Measurements from ENCODE around the gene BCL6B.
"Not testable (repeated sequence)": the region's sequence is repeated elsewhere in the genome, so short reads cannot be mapped to it uniquely, and the experiment has no call there.

BCL6B gene

DNA sequence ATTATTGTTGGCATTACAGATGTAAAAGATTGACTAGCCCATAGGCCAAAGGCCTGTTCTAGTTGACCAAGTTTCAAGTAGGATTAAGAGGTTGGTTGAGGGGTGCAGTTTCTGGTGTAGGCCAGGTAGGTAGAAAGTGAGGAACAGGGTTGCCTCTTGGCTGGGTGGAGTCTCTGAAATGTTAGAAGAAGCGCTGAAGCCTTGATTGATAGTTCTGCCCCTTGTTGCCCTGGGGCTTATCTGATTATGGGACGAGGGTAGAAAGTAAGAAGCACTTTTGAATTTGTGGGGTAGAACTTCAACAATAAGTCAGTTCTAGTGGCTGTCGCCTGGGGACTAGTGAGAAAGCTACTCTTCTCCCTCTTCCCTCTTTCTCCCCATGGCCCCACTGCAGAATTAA lies 6.2 kb downstream of the BCL6B start:
- DNase-seq (ENCODE audit: low read depth) = no peak

DNA sequence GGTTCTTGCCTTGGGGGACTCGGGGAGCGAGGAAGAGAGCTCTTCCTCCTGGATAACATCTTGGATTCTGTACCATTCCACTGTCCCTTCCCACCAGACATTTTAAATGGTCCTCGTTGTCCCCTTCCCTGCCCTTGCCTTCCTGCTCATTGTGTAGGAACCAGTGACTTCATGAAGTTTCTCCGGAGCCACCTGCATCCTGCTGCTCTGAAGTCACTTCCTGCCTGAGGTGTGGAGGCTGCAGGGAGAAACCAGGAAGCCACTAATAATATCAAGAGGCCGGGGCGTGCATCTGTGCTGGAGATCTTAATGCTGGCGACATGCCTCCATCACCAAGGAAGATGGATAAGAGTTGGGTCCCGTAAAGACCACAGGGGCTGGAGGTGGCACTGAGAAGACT lies 6.8 kb downstream of the BCL6B start:
- no peak for DNase-seq (ENCODE audit: low read depth)

- DNase-seq (ENCODE audit: low read depth) = no peak
Measured at GRCh38 chr17:7034955-7035590, 12.2 kb downstream of the BCL6B start.

- peak; percentile 95 for DNase-seq (ENCODE audit: low read depth)
Measured at GRCh38 chr17:7035591-7036368, 12.9 kb downstream of the BCL6B start, which contains the start of gene SLC16A13. Gene SLC16A13, plus strand, starts transcription at chr17:7036015. Its CDS starts 368 bp downstream, at chr17:7036383.

GRCh38 chr17:7038025-7038862 lies 15.4 kb downstream of the BCL6B start:
- DNase-seq (ENCODE audit: low read depth) = no peak

DNA sequence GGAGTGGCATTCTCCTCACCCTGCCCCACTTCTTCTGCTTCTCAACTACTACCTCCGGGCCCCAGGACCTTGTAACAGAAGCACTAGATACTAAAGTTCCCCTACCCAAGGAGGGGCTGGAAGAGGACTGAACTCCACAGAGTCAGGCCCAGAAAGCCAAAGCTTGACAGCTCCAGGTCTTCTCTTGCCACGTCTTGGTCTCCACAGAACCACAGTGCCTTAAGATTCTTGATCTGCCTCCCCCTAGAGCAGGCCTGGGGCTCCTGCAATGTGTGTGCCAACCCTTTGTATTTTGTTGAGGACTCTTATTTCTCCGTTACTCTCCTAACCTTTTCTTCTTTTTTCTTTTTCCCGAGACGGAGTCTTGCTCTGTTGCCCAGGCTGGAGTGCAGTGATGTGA lies 17.0 kb downstream of the BCL6B start:
- no peak for DNase-seq (ENCODE audit: low read depth)

DNA sequence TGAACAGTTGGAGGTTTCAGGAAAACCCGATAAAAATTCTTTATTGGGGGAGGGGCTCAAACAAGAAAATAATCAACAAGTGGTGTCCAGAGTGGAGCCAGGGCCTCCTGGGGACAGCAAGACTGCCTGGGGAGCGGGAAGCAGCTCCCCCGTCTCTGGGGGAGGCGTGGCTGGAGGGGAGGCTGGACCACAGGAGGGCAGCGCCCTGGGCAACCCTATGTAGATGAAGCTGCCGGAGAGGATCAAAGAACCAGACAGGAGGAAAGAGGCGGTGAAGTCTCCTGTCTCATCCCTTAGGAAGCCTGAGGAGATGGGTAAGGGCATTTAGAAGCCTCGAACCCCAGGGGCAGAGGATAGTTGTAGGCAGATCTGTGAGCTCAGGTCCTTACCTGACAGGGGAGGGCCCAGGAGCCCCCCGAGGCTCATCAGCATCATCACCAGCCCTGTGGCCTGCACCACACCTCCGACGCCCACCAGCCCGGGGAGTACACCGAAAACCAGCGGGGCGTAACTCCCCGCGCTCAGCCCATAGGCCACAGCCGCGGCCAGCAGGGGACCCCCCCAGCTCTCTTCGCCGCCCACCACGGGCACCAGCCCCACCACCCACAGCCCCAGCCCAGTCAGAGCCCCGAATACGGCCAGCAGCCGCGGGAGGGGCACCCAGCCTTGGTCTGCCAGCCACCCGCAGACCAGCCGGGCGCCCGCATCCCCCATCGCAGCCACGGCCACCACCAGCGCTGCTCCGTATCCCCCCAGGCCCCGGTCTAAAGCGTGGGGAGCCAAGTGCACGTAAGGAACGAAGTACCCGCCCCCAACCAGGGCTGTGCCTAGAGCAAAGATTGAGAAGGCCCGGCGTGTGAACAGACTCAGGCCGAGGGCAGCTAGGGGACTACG lies 19.0 kb downstream of the BCL6B start:
- no peak for DNase-seq (ENCODE audit: low read depth)

DNA sequence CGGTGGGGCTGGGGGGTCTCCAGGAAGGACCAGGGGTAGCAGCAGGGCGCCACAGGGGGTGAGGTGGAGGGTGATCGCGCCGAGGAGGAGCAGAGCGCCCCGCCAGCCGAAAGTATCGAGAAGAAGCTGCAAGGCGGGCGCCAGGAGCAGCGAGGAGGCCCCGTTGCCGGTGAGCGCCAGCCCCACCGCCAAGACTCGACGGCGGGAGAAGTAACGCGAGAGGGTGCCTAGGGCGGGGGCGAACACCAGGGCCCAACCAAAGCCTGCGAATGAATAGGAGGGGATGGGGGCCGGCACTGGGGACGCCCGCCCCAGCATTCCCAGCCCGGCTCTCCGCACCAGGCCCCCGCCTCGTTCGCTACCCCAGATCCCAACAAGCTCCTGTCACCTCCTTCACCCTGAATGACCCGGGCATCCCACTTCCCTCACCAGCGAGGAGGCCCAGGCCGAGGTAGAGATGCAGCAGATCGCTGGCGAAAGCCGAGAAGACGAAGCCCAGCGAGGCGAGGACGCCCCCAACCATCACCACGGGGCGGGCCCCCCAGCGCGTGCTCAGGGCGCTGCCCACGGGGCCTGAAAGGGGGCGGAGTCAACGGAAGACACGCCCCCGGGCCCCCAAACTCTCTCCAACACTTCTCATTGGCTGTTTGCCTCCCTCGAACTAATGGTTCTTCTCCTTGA lies 19.8 kb downstream of the BCL6B start:
- no peak for DNase-seq (ENCODE audit: low read depth)

DNA sequence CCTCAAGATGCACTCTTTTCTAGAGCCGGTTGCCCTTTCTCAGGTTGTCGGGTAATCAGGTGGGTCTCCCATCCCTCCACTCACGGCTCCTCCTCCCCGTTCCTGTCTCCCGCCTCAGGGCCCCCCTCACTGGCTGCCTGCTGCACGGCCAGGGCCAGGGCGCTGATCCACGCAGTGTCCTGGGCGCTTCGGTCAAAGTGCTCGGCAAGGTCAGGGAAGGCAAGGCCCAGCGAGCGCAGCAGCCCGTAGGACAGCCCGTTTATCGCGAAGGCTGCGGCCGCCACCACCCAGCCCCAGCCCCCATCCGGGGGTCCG lies 20.3 kb downstream of the BCL6B start:
- DNase-seq (ENCODE audit: low read depth) = no peak

DNA sequence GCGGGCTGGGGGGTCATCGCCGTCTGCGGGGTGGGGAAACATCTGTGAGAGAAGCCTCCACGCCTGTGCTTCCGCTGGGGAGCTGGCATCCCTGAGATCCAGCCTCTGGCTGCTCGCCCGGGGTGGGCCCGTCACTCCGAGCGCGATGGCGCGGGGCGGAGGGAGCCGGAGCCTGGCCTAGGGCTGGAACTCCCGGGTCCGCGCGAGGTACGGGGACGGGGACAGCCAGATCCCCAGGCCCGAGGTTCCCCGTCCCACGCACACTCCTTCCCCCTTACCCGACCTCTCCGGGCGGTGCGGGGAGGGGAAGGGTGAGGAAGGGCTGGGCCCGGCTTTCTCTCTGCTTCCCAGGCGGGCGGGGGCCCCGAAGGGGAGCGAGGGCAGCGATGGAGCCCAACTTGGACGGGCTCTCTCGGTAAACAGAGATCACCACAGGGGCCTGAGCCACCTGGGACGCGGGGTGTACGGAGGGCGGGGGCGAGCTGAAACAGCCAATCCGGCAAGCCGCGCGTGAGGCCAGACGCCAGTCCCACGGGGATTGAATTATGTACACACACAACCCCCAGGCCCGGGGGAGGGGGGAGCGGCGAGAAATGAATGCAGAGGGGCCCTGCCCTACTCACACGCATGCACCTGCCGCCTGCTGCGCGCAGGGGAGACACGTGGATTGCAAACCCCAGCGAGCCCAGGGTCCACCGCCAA lies 20.8 kb downstream of the BCL6B start, which contains the start of gene SLC16A11:
Gene SLC16A11, minus strand, starts transcription at position 596 of the 702 bp plus-strand sequence. Its CDS starts 579 bp downstream, at position 17.
- no peak for DNase-seq (ENCODE audit: low read depth)

- DNase-seq (ENCODE audit: low read depth) = no peak
Measured at GRCh38 chr17:7045492-7046126, 22.8 kb downstream of the BCL6B start.

GRCh38 chr17:7046127-7046724 lies 23.4 kb downstream of the BCL6B start:
- DNase-seq (ENCODE audit: low read depth) = no peak

GRCh38 chr17:7046725-7047397 lies 24.0 kb downstream of the BCL6B start:
- peak; percentile 47 for DNase-seq (ENCODE audit: low read depth)

DNA sequence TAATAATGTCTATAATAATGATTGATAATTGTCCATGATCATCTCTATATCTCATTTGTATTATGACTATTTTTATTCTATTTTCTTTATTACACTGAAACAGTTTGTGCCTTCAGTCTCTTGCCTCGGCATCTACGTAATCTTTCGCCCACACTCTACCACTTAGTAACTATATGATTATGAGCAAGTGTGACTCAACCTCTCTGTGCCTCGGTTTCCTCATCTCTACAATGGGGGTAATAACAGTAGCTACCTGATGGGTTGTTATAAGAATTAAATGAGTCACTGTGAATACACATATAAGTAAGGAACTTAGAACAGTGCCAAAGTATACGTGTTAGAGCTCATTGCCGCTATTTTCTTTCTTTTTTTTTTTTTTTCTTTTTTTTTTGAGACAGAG lies 24.7 kb downstream of the BCL6B start:
- DNase-seq (ENCODE audit: low read depth) = no peak

DNA sequence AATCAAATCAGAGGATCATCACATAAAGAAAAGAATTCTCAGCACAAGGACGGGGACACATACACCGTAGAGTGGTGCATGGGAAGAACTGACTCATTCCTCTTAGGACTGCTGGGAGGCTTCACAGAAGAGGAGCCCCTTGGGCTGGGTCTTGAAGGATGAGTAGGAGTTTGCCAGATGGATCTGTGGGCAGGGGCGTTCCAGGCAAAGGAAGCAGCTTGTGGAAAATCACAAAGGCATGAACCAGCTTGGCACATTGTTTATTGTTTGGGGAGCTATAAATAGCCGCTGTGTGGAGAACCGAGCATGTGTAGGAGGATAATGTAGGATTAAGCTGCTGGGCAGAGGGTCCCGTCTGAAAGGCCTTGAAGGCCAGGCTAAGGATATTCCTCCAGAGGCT lies 26.1 kb downstream of the BCL6B start:
- DNase-seq (ENCODE audit: low read depth) = no peak

- DNase-seq (ENCODE audit: low read depth) = not testable (repeated sequence)
Measured at GRCh38 chr17:7050583-7050982, 27.7 kb downstream of the BCL6B start.

- DNase-seq (ENCODE audit: low read depth) = no peak
Measured at GRCh38 chr17:7056386-7056785, 33.5 kb downstream of the BCL6B start.

GRCh38 chr17:7058831-7059447 lies 36.1 kb downstream of the BCL6B start:
- no peak for DNase-seq (ENCODE audit: low read depth)

Measured in activated T-cell treated with anti-CD3 and anti-CD28 coated beads for 1 hour (primary cell).